ENCODE measurements around the gene PTBP1.

The PTBP1 gene

DNA sequence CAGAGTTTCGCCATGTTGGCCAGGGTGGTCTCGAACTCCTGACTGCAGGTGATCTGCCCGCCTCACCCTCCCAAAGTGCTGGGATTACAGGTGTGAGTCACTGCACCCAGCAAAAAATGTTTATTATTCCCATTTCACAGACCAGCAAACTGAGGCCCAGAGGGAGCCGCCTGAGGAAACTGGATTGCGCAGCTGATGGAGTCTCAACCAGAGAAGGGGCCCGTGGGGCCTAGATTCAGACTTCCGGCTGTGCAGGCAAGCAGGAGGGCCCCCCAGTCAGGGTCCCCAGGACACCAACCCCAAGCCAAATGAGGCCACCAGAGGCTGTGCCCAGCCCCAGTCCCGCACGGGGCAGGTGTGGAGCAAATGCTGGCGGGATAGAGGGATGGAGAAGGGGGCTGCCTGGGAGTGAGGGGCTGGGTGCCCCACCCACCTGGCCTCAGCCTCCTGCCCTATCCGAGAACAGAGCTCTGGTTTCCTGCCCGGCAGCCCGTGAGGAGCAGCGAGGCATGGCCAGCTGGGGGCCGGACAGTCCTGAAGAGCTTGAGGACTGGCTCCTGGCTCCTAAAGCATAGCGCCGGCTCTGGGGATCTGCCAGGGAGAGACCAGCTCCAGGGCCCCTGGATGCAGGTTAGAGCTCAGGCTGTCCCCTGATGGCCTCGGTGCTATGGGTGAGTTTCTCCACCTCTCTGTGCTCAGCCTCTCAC lies 24.4 kb upstream of the PTBP1 start:
- no peak for DNase-seq

GRCh38 chr19:776549-776948 lies 20.7 kb upstream of the PTBP1 start:
- no peak for DNase-seq

GRCh38 chr19:778910-779653 lies 18.2 kb upstream of the PTBP1 start:
- DNase-seq = no peak

- no peak for DNase-seq
These were observed 16.3 kb upstream of the PTBP1 start for GRCh38 chr19:780935-781334.

- no peak for DNase-seq
These were observed 15.5 kb upstream of the PTBP1 start for GRCh38 chr19:781800-782184.

DNA sequence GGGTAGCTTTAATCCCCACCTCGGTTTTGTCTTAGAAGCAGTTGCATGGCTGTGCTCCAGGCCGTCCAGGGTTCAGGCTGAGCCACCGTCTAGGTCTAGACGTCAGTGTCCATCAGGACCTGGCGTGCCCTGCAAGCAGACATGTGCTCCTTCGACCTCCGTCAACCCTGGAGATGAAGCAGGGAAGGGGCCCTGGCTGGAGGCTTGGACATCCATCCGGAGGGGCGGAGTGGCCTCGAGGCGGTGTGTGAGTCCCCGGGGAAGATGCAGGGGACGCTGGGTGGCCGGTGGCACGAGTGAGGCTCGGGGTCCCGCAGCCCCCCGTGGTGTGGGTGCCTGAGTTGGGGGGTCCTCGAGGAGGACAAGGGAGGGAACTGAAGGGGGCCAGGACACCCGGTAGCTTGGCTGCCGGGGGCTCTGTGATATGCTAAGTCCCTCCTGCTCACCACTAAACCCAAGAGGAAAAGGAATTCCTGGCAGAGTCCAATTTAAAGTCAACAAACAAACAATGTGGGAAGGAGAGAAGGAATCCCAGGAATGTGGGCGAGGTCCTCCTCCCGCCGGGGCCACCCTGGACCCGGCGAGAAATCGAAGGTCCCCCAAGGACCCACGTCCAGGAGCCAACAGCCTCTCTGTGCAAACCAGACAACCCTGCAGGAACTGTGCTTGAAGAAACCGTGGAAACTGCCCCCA lies 14.9 kb upstream of the PTBP1 start:
- DNase-seq = no peak

- DNase-seq = no peak
These were observed 14.2 kb upstream of the PTBP1 start for GRCh38 chr19:782878-783668.

DNA sequence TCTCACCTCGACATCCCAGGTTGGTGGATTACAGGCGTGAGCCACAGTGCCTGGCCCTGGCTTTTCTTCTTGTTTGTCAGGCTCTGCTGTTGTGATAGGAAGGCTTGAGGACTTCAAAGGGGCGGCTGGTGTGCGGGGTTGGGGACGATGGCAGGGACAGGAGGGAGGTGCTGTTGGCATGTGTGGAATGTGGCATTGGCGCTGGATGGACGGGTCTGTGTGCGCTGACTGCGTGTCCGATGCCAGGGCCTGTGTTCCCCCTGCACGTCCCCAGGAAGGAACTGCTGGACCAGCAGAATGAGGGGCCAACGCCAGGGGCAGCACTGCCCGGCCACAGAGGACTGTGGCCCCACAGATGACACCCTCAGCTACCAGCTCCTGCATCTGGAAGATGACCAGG lies 12.7 kb upstream of the PTBP1 start:
- DNase-seq = no peak

DNA sequence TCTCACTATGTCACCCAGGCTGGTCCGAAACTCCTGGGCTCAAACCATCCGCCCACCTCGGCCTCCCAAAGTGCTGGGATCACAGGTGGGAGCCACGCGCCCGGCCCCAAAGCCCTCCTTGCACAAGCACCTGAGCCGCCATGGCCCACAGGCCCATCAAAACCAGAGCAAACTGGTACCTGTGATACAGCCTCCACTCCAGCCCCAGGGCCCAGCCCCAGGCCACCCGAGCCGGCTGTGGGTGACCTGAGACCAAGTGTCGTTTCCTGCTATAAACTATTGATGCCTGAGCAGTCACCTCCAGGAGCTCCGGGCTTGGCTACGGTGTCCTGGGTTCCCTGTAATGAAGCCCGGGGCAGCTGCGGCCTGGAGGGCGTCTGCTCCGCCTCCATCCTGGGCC lies 9.7 kb upstream of the PTBP1 start:
- no peak for DNase-seq

DNA sequence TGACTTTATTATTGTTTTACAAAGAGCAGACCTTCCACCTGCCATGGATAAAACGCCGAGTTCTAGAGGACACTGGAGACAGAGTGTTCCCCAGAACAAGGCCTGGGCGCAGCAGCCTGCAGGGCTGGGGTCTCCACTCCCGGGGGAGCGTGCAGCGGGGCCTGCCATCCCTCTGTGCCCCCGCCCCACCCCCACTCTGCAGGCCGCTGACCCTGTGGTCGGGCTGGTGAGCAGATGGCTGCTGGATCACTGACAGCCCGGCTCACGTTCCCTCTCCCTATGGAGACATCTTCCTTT lies 8.6 kb upstream of the PTBP1 start:
- DNase-seq = no peak

DNA sequence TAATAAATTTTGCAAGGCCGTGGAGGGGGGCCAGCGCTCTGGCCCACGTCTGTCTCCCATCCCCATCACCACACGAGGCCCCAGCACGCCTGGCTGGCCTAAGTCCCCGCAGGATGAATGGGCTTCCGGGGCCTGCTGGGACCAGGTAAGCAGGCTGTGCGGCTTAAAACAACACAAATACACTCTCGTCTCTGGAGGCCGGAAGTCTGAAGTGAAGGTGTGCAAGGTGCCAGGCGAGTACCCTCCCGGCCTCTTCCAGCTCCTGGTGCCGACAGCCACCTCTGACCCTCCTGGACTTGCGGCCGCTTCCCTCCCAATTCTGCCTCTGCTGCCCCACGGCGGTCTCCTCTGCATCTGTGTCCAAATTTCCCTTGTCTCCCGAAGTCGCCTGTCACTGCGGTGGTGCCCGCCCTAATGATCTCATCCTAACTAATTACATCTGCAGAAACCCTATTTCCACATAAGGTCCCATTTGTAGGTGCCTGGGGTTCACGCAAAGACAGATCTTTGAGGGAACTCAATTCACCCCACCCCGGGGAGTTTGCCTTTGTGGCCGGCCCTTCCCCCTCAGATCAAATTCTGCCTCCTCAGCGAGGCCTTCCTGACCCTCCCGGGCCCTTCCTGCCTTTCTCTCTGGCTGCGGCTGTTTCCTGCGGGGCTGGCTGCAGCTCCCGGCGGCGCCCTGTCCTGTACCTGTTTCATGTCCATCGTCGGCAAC lies 8.1 kb upstream of the PTBP1 start:
- peak; percentile 61 for DNase-seq

DNA sequence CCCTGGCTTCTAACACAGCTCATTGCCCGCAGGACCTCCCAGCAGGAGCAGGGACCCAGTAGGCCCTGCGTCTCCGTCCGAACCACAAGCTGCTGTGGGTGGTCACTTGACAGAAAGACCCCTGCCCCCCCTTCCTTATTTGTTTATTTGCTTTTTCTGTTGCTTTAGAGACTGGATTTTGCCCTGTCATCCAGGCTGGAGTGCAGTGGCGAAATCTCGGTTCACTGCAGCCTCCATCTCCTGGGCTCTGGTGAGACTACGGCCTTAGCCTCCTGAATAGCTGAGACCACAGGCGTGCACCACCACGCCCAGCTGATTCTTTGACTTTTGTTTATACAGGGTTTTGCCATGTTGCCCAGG lies 7.6 kb upstream of the PTBP1 start:
- DNase-seq = no peak

- peak; percentile 44 for DNase-seq
These were observed 6.2 kb upstream of the PTBP1 start for GRCh38 chr19:791007-791566.

DNA sequence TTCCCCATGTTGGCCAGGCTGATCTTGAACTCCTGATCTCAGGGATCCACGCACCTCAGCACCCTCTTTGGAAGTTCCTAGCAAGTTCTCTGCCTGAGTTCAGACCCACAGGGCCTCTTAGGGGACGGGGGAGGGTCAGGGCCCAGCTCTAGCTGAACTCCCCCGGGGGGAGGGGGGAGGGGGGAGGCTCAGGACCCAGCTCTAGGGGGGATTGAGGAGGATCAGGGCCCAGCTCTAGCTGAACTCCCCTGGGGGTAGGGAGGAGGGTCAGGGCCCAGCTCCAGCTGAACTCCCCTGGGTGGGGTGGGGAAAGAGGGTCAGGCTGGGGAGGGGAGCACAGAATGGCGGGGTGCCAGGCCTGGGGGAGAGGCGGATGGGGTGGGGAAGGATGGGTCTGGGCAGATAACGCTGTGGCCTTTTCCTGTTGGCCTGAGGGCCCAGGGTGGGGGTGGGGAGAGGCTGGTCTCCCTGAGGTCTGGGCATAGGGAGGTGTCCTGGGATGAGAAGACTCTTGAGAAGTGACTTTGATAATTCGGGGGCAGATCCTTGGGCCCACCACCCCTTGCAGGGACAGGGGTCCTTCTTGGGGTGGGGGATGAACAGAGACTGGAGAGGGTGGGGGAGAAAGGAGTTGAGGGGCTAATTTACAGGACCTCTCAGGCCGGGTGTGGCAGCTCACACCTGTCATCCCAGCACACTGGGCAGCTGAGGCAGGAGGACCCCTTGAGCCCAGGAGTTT lies 5.5 kb upstream of the PTBP1 start:
- DNase-seq = peak; percentile 81

DNA sequence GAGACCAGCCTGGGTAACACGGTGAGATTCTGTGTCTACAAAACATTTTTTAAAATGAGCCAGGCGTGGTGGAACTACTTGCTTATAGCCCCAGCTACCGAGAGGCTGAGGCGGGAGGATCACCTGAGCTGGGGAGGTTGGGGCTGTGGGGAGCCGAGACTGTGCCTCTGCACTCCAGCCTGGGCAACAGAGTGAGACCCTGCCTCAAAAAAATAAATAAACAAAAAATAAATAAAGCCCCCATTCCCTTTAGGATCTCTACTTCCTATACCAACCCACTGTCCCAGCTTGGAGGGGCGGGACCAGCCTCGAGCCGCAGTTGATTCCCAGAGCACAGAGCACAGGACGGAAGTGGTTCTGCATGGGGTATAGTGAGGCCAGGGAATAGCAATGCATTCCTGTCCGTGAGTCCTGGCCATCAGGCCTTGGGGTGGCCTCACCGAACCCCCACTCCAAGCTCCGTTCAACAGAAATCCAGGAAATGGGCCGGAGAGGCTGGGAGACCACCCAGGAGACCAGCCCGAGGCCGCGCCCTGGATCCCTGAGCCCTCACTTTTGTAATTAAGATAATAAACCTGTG lies 4.9 kb upstream of the PTBP1 start:
- DNase-seq = peak; percentile 57

GRCh38 chr19:793806-794205 lies 3.4 kb upstream of the PTBP1 start:
- no peak for DNase-seq

- no peak for DNase-seq
These were observed 2.1 kb upstream of the PTBP1 start for GRCh38 chr19:795073-795611.

DNA sequence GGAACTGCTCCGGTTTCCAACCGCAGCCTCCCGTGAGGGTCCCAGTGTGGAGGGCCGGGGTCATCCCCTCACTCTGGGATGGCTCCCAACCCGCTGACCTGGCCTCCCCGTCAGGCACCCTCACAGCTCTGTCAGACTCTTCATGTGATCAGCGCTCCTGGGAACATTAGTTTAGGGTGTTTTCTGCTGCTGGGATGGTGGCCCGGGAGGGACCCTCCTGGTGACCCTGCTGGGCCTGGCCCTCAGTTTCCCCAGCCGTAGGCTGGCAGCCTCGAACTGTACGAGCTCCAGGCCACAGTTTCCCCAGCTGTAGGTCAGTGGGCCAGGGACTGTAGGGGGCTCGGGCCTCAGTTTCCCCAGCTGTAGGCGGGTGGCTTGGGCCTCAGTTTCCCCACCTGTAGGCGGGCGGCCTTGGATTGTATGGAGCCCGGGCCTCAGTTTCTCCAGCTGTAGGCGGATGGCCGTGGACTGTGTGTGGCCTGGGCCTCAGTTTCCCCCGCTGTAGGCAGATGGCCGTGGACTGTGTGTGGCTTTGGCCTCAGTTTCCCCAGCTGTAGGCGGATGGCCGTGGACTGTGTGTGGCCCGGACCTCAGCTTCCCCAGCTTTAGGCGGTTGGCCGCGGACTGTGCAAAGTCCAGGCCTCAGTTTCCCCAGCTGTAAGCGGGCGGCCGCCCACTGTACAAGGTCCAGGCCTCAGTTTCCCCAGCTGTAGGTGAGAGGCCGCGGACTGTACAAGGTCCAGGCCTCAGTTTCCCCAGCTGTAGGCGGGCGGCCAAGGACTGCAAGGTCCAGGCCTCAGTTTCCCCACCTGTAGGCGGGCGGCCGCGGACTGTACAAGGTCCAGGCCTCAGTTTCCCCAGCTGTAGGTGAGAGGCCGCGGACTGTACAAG lies 1.3 kb upstream of the PTBP1 start:
- no peak for DNase-seq

DNA sequence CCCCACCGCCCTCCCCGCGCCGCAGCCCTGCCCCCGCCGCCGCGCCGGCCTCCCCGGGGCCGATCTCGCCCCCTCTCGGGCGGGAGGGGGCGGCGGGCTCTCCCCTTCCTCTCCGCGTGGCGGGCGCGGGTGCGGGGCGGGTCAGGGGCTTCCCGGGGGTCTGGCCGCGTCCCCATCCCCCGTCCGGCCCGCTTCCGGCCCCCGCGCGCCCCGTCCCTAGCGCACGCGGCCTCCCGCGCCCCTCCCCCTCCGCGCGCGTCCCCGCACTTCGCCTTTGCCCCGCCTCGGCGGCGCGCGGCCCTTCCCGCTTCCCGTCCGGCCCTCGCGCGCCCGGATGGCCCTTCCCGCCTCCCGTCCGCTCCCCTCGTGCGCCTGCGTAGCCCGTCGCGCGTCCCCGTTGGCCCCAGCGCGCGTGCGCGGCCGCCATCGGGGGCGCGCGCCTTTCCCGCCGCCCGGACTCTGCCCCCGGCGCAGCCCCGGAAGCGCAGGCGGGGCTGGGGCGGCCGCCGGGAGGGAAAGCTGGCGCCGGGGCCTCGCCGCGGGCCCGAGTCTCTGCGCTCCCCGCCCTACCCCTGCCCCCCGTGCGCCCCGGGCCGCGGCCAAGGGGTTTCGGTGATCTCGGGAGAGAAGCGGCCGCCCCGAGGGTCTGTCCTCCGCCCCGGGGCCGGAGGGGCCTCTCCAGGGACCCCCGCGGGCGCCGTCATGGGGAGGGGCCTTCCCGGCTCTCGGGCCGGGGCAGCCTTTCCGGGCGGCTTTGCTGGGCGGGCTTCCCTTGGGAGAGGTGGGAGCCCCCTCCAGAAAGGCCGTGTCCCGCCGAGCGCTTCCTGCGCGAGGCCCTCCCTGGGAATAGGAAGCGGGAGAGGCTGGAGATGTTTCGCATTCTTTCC lies 519 bp downstream of the PTBP1 start:
- DNase-seq = peak; percentile 91
